AG20443 (cell line): Measurements from ENCODE around the gene LMO4.

Source experiments
- DNase-seq: peaks from one replicate; pipeline ENCODE4 v3.0.0; 2012; ENCODE audit warnings: low spot score, mixed read lengths

The LMO4 gene, protein sequence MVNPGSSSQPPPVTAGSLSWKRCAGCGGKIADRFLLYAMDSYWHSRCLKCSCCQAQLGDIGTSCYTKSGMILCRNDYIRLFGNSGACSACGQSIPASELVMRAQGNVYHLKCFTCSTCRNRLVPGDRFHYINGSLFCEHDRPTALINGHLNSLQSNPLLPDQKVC

DNA sequence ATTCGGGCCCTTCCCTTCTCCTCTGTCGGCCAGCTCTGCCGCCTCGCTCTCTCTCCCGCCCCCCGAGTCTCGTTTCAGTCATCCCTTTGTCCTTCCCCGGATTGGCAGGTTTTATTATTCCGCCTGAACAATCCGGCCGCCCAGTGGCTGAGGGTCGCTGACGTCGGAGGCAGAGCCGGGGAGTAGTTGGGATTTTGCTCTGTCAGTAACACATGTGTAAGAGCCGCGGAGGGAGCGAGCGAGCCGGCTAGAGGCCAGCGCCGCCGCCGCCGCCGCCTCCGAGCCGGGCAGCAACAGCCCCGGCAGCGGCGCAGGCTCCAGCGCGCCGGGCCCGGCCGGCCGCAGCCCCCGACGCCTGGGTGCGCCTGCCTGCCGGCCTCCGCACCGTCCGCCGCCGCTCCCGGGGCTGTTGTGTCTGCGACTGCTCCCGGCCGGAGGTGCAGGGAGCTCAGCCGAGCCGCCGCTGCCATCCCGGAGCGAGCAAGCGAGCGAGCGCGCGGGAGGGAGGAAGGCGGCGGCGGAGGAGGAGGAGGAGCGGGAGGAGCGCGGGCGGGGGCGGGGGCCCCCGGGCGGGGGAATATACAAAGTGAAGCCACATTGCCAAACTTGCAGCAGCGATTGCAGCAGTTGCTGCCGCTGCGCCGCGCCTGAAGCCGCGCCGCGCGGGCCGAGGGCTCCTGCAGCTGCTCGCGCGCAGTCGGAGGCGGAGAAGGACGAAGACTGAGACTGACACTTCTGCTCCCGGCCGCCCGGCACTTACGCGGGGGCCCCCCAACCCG lies at the start of gene LMO4:
Gene LMO4, plus strand, starts transcription at position 609 of the 779 bp plus-strand sequence. CDS start 3,136 bp downstream, outside the sequence.
- peak; percentile 94 for DNase-seq

DNA sequence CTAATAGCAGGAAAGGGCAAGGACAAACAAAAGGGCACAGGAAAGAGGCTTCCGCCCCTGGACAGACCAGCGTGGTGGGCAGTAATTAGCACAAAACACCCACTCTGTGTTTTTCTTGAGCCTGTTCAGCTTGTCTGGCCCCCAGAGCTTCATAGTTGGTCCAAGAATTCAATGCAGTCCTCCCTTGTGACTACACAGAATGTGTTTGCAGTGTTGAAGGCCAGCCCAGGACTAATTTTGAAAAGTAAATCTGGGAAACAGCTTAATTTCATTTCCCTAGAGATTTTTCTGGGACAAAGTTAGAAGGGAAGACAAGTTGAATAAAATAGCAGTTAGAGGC lies 49.2 kb upstream of the LMO4 start:
- no peak for DNase-seq

DNA sequence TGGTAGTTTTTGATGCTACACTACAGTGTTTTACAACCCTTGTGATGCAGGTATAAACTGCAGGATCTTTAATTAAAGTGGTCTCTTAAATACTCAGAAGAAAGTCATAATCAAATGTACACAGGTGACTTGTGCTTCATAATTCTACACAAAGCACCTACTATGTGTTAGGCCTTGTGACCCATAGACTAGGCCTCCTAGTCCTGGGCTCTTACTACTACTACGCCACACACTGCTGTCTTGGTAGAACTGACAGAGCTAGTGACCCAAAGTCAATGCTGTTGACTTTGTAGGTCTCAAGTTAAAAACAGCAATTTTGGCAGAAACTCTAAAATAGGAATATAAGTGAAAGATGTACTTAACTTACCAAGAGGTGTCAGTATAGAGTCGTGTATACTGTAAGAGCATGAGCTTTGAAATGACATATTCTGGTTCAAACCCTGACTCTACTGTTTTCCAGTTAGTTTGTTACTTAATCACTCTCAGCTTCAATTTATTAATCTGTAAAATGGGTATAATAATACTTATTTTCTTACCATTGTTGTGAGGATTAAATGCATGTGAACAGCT lies 48.6 kb upstream of the LMO4 start:
- no peak for DNase-seq

DNA sequence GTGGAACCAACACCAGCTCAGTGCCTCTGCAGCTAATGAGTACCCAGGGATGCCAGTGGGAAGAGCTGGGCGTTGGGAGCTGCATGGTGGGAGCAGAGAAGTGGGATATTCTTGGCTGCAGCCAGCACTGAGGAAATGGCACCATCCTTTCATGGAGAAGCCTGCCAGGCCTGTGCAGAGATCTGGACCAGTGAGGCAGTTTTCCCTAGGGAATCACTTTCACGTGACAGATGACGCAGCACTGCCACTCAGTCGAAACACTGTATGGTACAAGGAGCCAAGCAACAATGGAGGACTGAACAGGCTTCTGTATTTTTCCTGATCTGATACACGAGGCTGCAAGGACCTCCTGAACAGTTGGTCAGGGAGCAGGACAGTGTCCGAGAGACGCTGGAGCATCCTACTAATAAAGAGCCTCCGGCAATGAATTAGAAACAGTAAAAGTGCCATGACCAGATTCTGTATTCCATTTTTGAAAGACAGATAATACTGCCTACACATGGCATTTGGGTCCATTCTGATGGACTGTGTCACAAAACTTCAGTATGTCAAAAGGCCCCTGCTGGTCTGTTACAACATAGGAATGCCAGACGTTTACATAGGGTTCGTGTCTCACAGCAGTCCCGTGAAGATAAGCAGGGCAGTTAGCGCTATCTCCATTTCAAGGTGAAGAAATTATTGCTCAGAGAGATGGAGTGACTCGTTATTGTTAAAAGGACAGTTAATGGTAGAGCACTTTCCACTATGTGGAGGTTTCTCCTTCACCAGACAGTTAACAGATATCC lies 44.0 kb upstream of the LMO4 start:
- DNase-seq = no peak

DNA sequence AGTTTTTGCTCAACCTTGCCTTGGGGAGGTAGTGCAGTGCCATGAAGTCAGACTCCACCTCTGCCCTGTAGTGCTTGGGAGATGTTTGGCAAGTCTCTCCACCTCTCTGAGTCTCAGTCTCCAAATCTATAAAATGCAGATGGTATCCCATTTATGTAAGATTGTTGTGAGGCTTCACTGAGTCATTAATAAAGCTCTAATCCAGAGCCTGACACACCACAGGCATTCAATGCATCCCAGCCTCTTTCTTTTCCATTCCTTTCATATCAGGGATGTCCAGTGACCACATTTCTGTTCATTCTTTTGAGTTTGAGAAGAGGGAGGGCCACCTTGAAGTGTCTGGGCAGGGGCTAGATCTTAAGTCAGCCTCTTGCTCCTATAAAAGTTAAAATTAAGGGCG lies 37.6 kb upstream of the LMO4 start:
- peak; percentile 66 for DNase-seq

DNA sequence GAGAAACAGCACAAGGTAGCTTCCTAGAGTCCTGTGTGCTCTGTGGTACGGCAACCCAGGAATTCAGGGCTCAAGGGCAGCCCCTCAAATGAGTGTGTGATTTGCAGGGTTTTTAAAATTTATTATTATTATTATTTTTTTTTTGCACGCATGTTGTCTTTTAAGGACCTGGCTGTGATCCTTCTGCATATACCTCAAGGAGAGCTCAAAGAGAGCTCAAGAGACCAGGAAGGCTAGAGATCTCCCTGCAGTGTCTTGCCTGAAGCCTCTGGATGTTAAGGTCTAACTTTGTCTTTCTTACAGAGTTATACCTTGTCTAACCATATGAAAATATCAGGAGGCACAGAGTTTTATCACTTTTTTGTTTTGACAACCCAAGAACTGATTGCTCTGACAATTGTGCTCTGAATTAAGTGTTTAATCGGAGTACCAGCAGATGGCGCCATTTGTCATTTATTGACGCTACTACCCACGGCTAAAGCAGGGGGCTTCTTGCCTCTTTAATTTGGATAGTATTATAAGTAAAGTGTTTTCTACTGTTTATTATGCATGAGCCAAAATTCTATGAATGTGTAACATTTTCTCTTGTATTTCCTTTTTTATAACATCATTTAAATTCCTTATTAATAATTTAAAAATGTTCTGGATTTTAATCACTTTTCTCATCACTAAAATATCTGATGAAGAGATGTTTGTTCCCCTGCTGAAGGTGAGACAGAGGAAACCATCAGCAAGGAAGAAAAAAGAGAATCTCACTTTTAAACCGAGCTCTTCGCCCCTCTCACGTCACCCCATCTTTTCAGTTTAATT lies 35.8 kb upstream of the LMO4 start:
- peak; percentile 46 for DNase-seq

DNA sequence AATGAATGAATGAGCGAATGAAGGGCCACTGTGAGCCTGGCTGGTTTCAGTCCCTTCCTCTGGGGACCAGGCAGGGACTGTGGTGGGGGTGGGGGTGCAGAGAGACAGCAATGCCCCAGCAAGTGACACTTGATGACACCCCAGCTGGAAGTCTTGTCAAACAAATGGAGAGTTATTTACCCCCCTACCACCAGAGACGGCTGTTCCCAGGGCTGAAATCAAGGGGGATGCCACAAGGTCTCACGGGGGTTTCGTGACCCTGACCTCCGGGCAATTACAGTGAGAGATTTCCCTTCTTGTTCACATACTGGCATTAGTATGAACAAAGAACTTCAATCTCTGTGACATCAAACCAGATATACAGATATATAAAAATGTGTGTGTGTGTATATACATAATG lies 34.0 kb upstream of the LMO4 start:
- DNase-seq = no peak

DNA sequence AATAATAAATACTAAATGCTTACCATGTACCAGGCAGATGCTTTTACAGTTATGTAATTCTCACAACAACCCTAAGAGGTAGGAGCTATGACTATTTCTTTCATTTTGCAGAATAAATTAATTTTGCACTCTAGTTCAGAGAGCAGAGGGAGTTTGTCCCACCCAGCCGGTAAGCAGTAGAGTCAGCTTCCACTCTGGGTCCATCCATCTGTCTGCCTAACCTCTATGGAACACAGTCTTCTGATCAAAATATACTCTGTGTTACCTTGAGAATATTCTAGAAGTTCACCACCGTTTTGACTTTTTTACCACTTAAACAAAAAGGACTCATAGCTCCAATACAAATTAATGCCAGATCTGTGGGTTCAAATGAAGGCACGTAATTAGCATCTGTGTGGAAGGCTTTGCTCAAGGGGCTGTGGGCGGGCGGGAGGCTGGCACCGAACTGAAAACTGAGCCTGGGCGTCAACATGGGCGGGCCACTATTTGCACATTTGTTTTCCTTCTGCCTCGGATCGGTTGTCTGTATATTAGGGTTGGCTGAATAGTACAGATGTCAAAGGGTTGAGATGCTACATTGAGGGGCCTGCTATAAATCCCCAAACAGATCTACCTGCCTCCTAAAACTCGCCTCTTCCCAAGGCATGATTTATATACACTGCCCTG lies 33.1 kb upstream of the LMO4 start:
- peak; percentile 16 for DNase-seq

DNA sequence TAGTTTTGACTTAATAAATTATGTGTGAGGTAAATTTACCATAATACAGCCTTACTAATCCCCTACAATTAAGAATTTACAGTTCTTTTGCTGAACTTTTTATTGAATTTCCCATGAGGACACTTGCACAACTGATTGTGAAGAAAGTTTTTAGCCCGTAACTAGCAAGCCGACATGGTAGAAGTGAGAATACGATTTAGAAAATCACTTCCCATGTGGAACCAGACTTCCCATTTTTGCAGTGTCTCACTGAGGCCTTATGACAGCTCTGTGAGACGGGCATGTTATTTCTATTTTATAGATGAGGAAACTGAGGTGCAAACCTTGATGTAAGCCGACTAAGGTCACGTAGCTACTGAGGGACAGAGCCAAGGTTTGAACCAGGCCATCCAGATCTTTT lies 32.5 kb upstream of the LMO4 start:
- no peak for DNase-seq

DNA sequence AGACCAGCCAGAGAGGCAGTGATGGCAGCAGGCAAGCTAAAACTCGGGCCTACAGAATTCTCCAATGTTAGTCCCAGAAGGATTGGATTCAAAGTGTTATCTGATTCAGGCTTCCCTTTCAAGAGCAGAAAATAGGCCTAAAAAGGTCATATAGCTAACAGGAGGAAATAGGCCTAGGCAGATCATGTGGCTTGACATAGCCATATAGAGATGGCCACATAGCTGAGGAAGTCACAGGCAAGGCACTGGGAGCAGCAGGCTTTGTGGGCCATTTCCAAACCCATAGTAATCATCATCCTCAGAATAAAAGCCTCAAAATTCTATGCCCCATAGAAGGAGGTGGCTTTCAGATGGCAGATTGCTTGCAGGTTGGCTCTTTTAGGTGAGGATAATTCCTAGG lies 29.0 kb upstream of the LMO4 start:
- no peak for DNase-seq

DNA sequence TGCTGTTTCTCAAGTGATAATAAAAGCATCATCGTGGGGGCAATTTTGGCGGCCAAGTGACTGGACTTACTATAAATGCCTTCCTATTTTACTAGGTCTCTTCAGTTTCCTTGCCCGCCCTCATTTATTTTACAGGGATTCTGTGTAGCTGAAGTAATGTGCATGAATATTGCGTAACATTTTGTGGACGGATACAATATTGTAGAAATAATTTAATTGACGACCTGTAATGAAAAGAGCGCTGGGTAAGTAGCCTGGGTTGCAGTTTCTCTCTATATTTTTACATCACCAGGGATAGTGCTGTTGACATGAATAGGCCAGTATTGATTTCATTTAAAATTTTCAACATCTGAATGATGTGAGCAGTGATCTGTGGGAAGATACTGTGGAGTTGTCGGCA lies 28.1 kb upstream of the LMO4 start:
- DNase-seq = no peak

DNA sequence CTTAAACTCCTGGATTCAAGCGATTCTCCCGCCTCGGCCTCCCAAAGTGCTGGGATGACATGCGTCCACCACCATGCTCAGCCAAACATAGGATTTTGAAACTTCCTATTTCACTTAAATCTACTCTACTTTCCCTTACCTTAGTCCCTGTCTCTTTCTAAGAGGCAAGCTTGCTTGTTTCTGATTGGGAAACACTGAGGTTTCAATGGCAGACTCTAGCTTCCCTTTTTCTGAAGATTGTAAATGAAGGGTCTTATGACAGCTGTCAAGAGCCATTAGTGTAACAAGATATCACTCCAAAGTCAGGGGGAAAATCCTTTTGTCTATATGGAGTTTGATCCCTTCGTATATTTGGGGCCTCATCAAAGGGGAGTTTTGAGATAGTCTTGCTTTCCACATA lies 23.5 kb upstream of the LMO4 start:
- no peak for DNase-seq

DNA sequence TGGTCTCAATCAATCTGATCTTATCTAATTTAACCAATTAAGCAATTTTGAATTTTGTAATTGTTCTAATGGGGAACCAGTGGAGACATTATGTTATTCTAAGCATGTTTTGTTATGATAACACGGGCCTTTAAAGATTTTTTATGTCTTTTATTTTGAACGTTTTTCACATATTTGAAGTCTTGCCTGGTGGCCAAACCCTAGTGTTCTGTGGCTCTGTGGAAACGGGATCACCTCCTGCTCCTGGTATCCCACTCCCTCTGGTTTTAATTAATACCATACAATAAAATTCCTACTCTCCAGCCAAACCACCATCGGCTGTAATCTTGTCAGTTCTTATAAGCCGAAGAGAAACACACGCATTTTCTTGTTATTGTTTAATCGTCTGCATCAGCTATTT lies 22.9 kb upstream of the LMO4 start:
- DNase-seq = peak; percentile 63

DNA sequence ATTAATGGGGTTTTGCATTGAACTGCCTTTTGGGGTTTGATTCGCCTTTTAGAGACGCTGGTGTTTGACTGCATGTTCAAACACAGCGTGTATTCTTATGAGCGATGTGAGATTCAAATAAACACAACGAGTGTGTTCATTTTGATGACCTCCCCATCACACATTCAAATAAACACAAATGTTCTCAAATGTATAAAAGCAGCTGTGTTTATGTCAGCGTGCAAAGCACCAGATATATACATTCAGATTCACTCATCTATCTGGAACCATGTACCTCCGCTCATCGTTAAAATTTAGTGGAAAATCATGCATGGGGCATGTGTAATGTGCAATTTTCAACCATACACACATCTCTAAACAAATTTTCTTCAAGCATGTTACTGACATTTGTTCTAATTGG lies 21.4 kb upstream of the LMO4 start:
- no peak for DNase-seq

DNA sequence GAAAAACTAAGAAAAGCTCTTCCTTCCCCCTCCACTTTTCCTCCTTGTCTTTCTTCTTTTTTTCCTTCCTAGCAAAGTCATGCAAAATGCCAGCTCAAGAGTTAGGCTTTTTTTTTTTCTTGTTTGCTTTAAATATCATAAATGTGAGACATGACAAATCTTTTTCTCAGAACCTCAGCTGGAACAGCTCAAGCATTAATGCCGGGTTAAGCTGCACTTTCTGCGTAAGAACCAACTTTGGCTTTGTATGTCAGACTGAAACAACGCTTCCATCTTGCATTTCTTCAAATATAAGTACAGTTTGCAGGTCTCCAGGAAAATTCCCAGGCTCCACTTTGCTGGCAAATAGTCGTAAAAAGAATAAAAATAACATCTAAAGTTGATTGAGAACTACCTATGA lies 20.7 kb upstream of the LMO4 start:
- DNase-seq = no peak

DNA sequence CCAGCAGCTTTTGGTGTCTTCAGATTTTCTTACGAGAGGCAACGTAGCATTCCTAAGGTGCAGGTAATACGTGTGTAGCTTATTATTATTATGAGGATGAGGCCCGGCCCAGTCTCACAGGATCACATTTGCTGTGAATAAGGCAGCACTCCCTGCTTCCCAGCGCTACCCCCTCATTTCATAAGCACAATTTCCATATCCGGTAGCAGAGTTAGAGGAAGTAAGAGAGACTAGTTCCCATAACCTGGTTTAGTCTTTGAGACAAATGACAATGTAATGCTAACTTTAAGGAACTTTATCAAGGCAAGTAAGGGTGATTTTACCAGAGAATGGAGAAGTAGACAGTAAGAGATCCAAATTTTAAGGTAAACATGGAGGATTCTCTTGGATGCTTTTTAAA lies 14.6 kb upstream of the LMO4 start:
- DNase-seq = no peak

DNA sequence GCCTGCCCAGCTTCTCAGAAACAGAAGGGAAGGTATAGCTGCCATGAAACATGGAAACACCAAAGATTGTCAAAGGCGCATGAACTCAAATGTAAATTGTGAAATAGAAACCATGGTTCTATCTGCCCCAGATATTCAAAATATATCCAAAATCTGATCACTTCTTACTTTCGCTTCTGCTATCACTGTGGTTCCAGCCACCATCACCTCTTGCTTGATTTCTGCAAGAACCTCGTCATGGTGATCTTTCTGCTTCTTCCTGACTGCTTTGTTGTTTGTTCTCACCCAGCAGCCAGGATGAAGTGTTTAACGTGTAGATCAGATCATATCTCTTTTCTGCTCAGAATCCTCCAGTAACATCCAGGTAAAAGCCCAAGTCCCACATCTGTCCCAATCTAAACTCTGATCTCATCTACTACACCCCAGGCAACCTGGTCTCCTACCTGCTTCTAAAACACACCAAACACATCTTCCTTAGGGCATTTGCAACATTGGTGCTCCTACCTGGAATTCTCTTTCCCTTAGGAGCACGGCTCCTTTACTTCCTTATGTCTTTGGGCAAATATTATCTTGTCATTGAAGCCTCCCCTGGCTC lies 10.5 kb upstream of the LMO4 start:
- no peak for DNase-seq

DNA sequence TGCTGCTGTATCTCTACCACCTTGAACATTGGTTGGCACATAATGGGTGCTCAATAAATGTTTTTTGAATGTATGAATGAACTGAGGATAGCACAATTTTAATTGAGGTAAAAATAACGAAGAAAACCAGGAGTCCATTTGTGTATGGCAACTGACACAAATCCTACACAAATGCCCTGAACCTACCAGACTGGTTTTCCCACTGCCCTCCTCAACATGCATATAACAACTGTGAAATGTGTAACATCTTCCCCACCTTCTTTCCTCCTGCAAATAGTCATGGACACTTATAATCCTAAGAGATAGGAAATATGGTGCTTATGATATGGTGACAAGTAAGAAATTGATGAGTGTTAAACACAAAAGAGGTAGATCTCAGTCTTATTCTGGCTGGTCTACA lies 9.9 kb upstream of the LMO4 start:
- DNase-seq = no peak

DNA sequence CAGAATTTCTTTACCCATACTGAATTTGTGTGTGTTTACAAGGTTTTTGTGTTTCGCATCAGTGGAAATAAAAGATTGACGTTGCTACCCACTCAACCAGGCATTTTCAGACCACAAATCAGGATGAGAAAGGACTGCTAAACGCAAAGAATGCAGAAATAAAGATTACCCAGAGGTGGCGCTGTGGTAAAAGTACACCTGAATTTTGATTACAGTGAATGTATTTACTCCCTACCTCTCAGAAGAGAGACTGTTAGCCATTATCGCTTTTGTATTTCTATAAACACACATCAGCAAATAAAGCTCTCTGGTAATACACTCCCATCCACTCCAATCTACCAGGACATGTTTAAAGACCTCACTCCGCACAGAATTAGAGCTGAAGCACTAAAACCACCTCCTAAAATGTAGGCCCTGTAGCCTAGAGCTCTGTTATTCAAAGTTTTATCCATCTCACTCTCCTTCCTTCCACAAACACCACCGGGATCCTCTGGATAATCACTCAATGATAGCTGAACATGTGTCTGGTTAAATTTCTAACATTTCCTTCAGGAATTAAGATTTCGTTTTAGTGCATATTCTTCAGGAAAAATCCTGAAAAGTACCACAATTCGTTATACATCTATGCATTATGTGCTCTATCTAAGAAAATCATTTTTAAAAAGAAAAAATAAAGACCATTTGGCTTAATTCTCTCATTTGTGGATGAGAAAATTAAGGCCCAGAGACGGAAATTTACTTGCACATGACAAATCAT lies 2.5 kb upstream of the LMO4 start:
- DNase-seq = peak; percentile 27
